LNCaP clone FGC (cell line): ENCODE measurements around the gene RPL10A.

Experiments used
- DNase-seq: peaks from one replicate; pipeline ENCODE4 v3.0.0-alpha.2; 2011; ENCODE audit warnings: low read depth
- H3K4me3 ChIP-seq: 2 replicates; pipeline ENCODE4 v1.5.1; 2011; ENCODE audit warnings: mild to moderate bottlenecking, low read depth, low read length, control low read depth
- TF ChIP-seq, protein P1 (sequence below): IDR thresholded peaks from 2 replicates; pipeline ENCODE4 v1.5.1; 2012; ENCODE audit warnings: mild to moderate bottlenecking; ENCODE audit not compliant: control insufficient read depth, insufficient read depth; ENCODE audit errors: extremely low read depth

Gene RPL10A

DNA sequence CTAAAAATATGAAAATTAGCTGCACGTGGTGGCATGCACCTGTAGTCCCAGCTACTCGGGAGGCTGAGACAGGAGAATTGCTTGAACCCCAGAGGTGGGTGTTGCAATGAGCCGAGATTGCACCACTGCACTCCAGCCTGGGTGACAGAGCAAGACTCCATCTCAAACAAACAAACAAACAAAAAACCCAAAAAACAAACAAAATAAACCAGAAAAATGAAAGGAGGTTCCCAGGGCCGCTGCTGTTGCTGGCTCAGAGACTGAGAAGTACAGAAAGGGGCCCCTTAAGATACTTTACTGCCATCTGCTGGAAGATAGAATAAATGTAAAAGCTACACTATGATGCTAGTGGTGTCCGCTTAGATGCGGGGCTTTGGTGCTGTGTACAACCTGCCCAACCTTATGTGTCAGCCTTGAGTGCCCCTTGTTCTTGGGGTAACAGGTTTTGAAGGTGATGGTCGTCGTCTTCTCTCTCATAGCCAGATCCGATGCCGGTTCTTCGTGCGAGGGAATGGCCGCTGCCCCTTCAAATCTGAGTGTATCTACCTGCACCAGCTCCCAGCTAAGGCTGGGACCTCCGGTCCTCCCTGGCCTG lies 18.8 kb upstream of the RPL10A start:
- TF ChIP-seq, protein P1, sequence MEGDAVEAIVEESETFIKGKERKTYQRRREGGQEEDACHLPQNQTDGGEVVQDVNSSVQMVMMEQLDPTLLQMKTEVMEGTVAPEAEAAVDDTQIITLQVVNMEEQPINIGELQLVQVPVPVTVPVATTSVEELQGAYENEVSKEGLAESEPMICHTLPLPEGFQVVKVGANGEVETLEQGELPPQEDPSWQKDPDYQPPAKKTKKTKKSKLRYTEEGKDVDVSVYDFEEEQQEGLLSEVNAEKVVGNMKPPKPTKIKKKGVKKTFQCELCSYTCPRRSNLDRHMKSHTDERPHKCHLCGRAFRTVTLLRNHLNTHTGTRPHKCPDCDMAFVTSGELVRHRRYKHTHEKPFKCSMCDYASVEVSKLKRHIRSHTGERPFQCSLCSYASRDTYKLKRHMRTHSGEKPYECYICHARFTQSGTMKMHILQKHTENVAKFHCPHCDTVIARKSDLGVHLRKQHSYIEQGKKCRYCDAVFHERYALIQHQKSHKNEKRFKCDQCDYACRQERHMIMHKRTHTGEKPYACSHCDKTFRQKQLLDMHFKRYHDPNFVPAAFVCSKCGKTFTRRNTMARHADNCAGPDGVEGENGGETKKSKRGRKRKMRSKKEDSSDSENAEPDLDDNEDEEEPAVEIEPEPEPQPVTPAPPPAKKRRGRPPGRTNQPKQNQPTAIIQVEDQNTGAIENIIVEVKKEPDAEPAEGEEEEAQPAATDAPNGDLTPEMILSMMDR = peak; percentile 69
- no peak overlapping the region for H3K4me3 ChIP-seq
- no peak for DNase-seq

DNA sequence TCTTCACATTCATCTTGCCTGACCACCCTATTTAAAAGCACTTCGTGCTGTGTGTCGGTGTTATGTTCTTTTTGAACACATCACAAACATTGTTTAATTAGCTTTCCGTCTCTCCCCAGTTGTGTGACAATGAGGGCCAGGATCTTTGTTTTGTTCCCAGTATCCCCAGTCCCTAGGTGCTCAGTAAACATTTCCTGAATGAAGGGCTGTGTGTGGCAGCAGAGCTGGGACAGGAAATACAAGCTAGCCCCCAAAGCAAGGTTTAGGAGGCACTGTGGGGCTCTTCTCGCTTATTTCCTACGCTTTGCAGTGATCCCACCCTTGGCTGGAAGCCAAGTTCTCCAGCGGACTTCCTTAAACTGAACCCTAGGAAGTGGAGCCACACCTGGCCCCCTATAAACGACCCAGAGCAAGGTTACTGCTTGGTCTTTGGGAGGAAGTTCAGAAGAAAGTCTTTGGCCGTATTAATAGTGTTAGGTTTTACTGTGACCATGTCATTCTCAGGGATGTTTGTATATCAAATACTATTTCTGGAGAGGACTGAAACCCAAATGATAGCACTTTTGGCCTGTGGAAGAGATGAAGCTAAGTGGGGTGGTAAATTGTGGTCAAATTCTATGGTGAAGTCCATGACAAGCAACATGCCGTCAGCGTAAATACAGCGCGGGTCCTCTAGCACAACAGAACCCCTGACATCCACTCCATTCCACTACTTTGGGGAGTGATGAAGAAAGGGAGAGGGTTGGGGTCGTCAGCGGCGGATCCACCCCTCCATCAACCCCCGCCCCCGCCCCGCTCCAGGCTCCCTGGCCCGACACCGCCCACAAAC lies 16.6 kb upstream of the RPL10A start:
- DNase-seq = no peak
- peak overlapping the region; percentile 58 for H3K4me3 ChIP-seq
- TF ChIP-seq, protein P1 = no peak

DNA sequence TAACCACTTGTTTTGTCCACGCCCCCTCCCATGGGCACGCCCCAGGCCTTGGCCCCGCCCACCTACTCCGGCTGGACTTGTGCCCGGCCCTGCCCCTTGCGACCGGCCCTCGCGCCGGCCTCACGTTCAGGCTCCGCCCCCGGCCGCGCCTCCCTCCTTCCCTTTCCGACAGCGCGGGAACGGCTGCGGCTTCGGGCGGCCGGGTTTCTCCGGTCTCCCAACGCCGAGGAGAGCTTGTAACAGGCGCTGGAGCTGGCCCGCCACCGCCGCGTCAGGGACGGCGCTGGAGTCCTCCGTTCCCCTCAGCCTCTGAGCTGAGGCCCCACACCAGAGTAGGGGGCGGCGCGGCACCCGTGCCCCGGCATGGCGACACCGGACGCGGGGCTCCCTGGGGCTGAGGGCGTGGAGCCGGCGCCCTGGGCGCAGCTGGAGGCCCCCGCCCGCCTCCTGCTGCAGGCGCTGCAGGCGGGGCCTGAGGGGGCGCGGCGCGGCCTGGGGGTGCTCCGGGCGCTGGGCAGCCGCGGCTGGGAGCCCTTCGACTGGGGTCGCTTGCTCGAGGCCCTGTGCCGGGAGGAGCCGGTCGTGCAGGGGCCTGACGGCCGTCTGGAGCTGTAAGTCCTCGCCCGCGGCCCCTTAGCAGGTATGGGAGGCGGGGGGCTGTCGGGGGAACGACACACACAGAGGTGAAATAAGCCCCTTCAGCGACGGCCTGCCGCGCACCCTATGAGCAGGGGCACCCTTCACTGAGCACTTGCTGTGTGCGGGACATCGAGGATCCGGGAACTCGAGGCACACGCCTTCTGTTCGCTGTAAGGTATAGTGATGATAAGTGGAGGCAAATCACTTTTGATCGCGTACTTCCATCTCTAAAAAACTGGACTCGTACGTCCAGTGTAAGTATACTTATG lies 15.8 kb upstream of the RPL10A start, which contains the start of gene FANCE:
TSS of gene FANCE (plus strand) at position 156 of the 908 bp plus-strand sequence. CDS start at position 364, 208 bp downstream.
- no peak for DNase-seq
- TF ChIP-seq, protein P1 = no peak

DNA sequence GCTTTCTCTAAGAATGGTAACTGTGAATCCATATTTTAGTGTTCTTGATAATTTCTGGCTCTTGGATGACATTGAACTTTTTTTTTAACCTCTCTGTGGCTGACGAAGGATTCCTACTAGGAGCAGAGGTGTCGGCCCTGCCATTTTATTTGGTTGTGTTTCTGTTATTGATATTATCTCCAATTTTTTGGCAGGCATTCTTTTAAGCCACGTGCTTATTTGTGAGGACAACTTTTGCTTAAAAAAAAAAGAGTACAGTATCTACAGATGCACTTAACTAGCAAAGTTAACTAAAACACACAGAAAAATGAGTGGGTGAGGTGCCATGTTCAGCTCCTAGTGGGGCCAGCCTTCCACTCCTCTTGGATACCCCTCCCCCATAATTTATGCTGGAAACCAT lies 15.0 kb upstream of the RPL10A start:
- DNase-seq = no peak
- TF ChIP-seq, protein P1 = no peak
- peak overlapping the region; percentile 58 for H3K4me3 ChIP-seq

More for the DNA sequence above, 15.8 kb upstream of the RPL10A start, which contains the start of gene FANCE:
- peak within 1 kb of the TSS; percentile 58 for H3K4me3 ChIP-seq

GRCh38 chr6:35454391-35455110 lies 13.7 kb upstream of the RPL10A start:
- TF ChIP-seq, protein P1 = no peak
- H3K4me3 ChIP-seq = no peak overlapping the region
- no peak for DNase-seq

DNA sequence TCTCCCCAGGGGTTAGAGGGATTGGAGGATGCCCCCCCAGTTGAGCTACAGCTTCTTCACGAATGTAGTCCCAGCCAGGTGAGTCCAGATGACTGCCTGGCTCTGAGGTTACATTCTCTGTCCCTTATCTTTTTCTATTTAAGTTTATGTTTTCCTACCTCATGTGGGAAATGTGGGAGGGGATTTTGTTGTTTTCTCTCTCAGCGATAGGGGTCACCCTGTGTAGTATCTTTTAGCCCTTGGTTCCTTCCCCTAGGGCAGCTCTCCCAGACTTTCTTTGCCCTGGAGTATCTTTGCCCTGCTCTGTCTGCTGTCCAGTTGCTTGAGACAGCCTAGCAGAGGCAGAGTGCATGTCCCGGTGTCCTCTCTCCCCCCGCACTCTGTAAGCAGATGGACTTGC lies 10.3 kb upstream of the RPL10A start:
- TF ChIP-seq, protein P1 = no peak

More for the DNA sequence above, 10.3 kb upstream of the RPL10A start:
- H3K4me3 ChIP-seq = no peak overlapping the region
- DNase-seq = no peak
